ENCODE results near the gene MARCHF2.
"Not testable (repeated sequence)": the region's sequence is repeated elsewhere in the genome, so short reads cannot be mapped to it uniquely, and the experiment has no call there.

The MARCHF2 gene

GRCh38 chr19:8412783-8413628, at the start of gene MARCHF2:
TSS of gene MARCHF2 (plus strand) at chr19:8413305. CDS start at chr19:8421841, 8,536 bp downstream.
- no peak for FAIRE-seq

- no peak for FAIRE-seq
These were observed 49.0 kb upstream of the MARCHF2 start, which contains the start of gene ANGPTL4 for GRCh38 chr19:8363803-8364771. TSS of gene ANGPTL4 (plus strand) at chr19:8364155. CDS start at chr19:8364322, 167 bp downstream.

- no peak for FAIRE-seq
These were observed 47.0 kb upstream of the MARCHF2 start for GRCh38 chr19:8366121-8366581.

GRCh38 chr19:8366961-8367326, 46.2 kb upstream of the MARCHF2 start:
- no peak for FAIRE-seq

- FAIRE-seq, result no peak
These were observed 45.6 kb upstream of the MARCHF2 start for GRCh38 chr19:8367327-8368001.

GRCh38 chr19:8370176-8371010, 42.7 kb upstream of the MARCHF2 start:
- FAIRE-seq, result no peak

GRCh38 chr19:8371011-8371804, 41.9 kb upstream of the MARCHF2 start:
- no peak for FAIRE-seq

- FAIRE-seq, result no peak
These were observed 39.0 kb upstream of the MARCHF2 start for GRCh38 chr19:8373867-8374813.

GRCh38 chr19:8375766-8376165, 37.3 kb upstream of the MARCHF2 start:
- FAIRE-seq, result not testable (repeated sequence)

- FAIRE-seq, result not testable (repeated sequence)
These were observed 36.6 kb upstream of the MARCHF2 start for GRCh38 chr19:8376373-8376974.

- no peak for FAIRE-seq
These were observed 35.5 kb upstream of the MARCHF2 start for GRCh38 chr19:8377598-8377997.

- not testable (repeated sequence) for FAIRE-seq
These were observed 33.8 kb upstream of the MARCHF2 start for GRCh38 chr19:8379156-8379891.

GRCh38 chr19:8384569-8384968, 28.5 kb upstream of the MARCHF2 start:
- not testable (repeated sequence) for FAIRE-seq

GRCh38 chr19:8385103-8385502, 28.0 kb upstream of the MARCHF2 start:
- FAIRE-seq, result not testable (repeated sequence)

- FAIRE-seq, result not testable (repeated sequence)
These were observed 27.5 kb upstream of the MARCHF2 start for GRCh38 chr19:8385566-8385965.

GRCh38 chr19:8386419-8386818, 26.7 kb upstream of the MARCHF2 start:
- FAIRE-seq, result not testable (repeated sequence)

GRCh38 chr19:8386990-8387389, 26.1 kb upstream of the MARCHF2 start:
- no peak for FAIRE-seq

All from islet of Langerhans (tissue), 1 donor.